GM18498 (cell line): Measurements from ENCODE around the gene RASAL2.
"Not testable (repeated sequence)": the region's sequence is repeated elsewhere in the genome, so short reads cannot be mapped to it uniquely, and the experiment has no call there.

Source experiments
- ATAC-seq: cut with Tn5 transposase; IDR thresholded peaks from one replicate; pipeline ENCODE4 v1.9.1; 2021; ENCODE audit warnings: mild to moderate bottlenecking, moderate library complexity; ENCODE audit not compliant: unreplicated experiment

The RASAL2 gene

DNA sequence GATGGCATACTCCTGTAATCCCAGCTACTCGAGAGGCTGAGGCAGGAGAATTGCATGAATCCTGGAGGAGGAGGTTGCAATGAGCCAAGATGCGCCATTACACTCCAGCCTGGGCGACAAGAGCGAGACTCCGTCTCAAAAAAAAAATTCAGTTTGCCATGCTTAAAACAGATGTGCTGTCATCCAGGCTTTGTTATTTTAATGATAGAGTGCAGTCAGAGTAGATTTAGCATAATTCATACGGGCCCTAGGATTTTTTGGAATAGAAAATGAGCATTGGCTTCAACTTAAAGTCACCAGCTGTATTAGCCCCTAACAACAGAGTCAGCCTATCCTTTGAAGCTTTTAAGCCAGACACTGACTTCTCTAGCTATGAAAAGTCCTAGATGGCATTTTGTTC lies 124.6 kb downstream of the RASAL2 start:
- ATAC-seq = no peak

- ATAC-seq = no peak
Measured at GRCh38 chr1:178220094-178220493, 126.2 kb downstream of the RASAL2 start.

DNA sequence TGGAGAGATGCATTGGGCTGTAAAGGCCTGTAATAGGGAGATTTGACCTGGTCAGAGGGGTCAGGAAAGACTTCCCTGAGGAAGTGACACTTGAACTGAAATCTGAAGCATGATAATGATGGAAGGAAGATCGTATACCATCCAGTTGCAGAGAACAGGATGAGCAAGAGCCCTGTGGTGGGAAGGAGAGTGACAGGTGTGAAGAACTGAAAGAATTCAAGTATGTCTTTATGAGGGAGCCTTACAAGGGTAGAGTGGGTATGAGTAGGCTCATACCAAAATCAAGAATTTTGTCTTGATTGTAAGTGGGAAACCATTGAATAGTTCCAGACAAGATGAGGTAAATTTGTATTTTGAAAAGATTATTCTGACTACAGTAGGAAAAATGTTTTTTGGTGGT lies 129.4 kb downstream of the RASAL2 start:
- no peak for ATAC-seq

GRCh38 chr1:178224358-178224757 lies 130.5 kb downstream of the RASAL2 start:
- ATAC-seq = no peak

GRCh38 chr1:178230881-178231409 lies 137.0 kb downstream of the RASAL2 start:
- ATAC-seq = no peak

DNA sequence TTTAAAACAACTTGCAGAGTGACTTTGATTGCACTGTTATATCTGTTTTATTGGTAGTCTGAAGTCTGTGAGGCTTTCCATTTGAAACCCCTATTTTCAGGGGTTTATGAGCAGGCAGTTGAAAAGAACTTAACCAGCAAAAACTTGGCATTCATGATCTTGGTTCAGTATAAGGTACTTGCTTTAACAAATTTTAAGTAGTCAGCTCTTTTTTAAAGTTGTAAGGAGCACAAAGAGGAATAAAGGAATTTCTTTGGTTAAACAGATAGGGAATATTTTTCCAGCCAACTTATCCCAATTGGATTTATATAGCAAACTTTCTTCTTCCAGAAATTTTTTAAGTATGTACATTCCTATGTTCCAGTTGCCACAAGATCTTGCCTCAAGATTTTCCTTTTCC lies 138.2 kb downstream of the RASAL2 start:
- no peak for ATAC-seq

DNA sequence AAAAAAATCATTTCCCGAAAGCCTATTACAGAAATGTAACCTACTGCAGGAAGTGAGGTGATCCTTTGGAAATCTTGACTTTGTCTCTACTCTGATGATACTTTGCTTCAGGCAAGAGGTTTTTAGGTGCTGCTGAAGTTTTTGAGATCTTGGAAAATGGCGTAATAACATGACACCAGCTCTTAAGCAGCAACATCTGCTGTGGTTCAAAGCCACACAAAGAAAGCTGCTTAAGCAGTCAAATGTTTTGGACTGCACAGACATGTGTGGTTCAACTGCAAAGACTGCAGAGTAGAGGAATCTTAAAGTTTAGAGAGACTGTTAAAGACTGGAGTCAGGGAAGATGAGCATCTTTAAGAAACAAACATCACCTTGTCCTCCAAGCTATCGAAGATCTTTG lies 139.0 kb downstream of the RASAL2 start:
- ATAC-seq = no peak

- no peak for ATAC-seq
Measured at GRCh38 chr1:178237121-178237520, 143.2 kb downstream of the RASAL2 start.

DNA sequence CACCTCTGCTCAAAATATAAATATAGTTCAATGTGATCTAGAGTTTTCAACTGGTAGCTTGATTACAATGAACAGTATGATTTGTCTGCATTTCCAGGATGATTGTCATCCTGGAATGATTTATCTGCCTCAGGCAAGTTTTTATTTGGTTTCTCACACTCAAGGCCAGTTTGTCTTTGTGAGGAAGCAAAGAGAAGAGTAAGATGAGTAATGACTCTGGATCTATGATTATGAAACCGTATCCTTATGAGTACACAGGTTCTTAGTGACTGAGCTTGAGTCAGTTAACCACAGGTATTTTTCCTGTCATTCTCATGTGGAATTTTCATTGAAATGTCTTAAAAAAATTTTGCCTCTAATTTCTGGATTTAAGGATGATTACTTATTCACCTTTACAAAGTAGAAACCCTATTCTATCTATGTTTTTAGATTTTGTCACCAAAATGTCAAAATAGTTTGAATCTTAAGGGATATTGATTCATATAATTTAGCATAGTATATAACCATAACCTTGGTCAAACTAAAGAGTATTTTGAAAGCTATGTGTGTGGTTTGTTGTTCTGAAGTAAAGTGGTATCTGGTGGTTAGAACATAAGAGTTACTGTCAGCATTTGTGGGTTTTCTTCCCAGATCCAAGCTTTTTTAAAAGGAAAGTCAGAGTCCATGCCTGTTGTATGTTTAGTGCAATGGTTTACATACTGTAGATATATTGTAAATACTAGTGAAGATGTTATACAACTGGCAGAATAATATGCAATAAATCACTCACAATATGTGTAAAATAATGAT lies 145.0 kb downstream of the RASAL2 start:
- ATAC-seq = no peak

DNA sequence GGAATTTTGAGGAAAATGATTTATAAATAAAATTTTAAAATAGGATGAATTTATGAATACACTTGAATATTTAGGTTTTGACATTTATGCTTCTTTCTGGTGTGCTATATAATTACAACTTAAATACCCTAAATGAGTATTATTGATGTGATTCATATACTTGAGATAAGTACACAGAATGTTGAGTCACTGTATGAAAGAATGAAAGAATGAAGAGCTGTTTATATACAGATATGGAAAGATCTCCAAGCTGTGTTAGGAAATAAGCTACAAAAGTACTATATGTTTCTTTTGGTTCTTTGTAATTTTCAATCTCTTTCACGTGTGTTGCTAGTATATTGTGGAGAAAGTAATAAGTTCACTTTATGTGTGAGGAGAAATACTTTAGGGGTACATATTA lies 147.2 kb downstream of the RASAL2 start:
- ATAC-seq = no peak

DNA sequence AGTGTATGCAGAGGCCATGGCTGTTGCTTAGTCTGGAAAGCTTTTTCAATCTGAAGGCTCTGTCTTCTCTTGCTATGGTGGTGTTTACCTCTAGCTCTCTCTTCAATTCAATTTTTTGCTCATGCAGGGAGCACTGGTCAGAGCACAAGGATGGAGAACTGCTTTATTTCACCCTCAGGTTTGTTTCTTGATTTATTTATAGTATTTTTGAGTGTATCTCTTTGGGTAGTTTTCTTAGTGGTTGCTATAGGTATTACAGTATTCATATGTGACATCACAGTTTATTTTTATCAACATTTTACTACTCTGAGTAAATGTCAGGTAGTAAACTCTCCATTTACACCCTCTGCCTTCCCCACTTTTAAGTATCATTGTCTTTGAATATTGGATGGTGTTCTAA lies 147.9 kb downstream of the RASAL2 start:
- no peak for ATAC-seq

GRCh38 chr1:178243119-178243518 lies 149.2 kb downstream of the RASAL2 start:
- no peak for ATAC-seq

DNA sequence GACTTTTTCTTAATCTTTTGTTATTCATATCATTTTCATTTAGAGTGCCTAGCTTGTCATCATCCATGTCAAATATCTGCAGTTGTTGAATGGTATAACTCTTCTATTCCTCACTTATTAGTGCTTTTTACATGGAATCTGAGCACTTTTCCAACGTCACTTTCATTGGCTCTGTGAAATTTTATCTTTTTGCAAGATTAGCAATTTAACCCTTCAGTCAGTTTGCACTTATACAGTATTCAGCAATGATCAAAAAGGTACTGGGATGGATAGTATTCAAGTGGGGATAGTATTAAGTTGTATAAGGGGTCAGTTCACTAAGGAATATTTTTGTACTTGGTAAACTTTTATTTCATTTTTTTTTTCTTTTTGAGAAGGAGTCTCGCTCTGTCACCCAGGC lies 150.0 kb downstream of the RASAL2 start:
- no peak for ATAC-seq

DNA sequence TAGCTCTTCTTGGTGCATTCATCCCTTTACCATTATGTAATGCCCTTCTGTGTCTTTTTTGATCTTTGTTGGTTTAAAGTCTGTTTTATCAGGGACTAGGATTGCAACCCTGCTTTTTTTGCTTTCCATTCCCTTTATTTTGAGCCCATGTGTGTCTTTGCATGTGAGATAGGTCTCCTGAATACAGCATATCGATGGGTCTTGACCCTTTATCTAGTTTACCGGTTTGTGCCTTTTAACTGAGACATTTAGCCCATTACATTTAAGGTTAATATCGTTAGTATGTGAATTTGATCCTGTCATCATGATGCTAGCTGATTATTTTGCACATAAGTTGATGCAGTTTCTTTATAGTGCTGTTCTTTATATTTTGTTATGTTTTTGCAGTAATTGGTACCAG lies 154.4 kb downstream of the RASAL2 start:
- not testable (repeated sequence) for ATAC-seq

DNA sequence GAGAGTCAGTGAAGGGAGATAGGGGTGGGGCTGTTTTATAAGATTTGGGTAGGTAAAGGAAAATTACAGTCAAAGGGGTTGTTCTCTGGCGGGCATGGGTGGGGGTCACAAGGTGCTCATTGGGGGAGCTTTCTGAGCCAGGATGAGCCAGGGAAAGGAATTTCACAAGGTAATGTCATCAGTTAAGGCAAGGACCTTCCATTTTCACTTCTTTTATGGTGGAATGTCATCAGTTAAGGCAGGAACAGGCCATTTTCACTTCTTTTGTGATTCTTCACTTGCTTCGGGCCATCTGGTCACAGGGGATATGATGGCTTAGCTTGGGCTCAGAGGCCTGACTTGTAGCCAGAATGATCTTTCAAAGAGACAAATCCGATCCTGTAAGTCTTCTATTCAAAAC lies 159.7 kb downstream of the RASAL2 start:
- ATAC-seq = not testable (repeated sequence)

DNA sequence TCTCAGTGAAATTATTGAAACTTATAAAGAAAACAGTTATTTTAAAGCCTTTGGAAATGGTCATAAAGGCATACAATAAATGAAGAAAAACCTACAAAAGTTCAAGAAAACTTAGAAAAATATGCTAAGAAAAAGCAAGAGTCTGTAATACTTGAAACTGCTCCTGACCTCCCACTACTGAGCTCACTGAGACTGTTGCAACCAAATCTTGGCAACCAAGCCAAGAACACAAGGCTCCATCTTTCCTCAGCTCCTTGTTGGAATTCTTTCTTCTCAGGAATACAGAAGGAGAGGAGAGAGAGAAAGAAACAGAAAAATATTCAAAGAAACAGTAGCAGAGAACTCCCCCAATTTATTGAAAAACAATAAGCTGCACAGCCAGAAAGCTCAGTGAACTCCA lies 160.5 kb downstream of the RASAL2 start:
- ATAC-seq = no peak

DNA sequence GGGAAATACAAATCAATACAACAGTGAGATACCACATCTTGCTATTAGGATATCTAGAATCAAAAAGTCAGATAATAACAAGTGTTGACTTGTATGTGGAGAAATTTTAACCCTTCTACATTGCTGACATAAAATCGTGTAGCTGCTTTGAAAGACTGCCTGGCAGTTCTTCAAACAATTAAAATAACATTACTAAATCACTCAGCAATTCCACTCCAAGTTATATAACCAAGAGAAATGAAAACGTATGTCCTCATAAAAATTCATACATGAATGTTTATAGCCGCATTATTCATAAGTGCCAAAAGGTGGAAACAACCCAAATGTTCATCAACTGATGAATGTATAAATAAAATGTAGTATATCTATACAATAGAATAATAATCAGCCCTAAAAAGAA lies 164.6 kb downstream of the RASAL2 start:
- ATAC-seq = no peak

GRCh38 chr1:178262120-178262500 lies 168.2 kb downstream of the RASAL2 start:
- no peak for ATAC-seq

GRCh38 chr1:178263341-178263740 lies 169.4 kb downstream of the RASAL2 start:
- no peak for ATAC-seq

- ATAC-seq = no peak
Measured at GRCh38 chr1:178266113-178266512, 172.2 kb downstream of the RASAL2 start.

DNA sequence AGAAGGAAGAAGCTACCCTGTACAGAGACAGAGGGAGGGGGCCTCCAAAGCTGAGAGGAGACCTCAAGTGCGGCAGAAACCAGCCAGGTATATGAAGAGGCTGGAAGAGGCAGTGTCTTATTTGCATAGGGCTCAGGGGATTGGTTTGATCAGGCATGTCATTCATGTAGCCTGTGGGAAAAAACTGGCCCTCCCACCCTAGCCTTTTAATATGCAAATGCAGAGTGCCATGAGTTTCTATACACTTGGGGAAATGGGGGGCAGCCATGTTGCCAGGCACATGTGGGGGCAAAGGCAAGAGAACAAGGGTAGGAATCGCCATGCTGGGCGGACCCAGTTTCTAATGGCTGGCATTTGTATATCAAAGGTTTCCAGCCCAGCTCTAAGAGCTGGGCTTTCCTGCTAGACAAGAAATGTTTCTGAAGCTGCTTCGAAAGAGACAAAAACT lies 172.7 kb downstream of the RASAL2 start:
- no peak for ATAC-seq

DNA sequence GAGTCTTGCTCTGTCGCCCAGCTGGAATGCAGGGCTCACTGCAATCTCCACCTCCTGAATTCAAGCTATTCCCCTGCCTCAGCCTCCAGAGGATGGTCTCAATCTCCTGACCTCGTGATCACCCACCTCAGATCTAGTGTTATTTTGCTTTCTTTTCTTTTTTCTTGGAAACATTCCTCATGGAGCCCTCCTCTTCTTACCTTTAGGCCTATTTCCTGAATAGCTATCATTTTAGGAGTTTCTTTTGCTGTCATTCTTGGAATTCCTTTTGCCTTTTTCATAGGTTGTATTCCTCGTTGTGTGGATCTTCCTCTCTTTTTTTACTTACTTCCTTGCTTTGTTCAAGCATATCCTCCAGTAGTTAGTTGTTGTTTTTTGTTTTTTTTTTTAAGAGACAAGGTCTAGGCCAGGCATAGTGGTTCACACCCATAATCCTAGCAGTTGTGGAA lies 173.8 kb downstream of the RASAL2 start:
- ATAC-seq = no peak

DNA sequence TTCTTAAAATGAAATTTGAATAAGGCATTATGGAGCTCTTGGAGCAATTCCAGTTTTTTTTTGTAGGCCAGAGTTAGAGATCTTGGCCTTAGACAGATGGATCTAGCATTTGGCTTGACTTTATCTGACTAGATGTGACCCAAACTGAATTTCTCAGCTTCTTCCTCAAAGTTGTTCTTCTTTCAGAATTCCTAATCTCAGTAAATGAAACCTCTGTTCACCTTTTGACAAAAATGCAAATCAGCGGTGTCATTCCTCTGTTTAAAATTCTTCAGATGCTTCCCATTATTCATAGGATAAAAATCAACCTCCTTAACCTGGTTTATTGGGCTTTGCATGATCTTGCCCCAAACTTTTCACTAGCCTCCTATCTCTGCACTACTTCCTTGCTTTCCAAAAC lies 177.6 kb downstream of the RASAL2 start:
- ATAC-seq = no peak
